Endothelial cell of hepatic sinusoid (primary cell): ENCODE measurements around the gene SETDB1.

Experiments used
- in situ Hi-C: cut with HindIII; loops from 2 replicates; pipeline ENCODE4 v1.10.0; 2017; ENCODE audit warnings: low sequenced_read_pairs

SETDB1 gene

DNA sequence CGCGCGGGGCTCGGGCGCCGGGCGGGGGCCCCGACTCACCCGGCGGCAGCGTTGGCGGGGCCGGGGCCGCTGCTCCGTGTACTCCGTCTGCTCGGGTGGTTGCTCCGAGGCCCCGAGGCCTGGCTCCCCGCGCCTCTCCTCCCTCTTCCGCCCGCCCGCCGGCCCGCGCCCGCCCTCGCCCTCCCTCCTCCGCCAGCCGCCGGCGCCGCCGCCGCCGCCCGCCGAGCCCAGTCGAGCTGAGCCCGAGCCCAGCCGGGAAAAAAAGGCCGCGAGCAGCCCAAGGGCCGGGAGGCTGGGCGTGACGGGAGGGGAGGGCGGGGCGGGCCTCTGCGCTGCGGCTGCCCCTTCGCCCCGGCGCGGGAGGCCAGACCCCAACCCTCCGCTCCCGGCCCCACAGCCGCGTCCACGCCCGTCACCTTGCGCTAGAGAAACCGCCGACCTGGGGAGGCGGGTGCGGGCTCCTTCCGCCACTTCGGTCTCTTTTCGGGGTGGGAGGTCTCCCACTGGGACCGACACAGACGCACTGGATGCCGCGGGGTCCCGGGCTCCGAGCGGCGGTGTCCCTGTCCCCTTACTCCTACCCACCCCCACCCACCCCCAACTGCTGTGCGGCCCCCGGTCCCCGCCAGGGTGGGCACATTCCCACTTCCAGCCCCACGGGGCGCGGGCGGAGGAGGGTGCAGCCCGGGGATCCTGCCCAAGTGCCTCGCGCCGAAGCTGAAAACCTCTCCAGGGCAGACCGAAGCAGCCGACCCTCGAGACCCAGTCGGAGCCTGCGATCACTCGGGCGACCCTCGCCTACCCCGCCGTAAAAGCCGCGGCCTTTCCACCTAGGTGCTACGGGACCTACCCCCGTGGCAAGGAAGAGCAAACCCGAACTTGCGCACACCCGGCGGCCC lies 48.7 kb downstream of the SETDB1 start, which contains the start of gene CERS2:
Gene CERS2 (minus strand): TSS at position 256 of the 899 bp plus-strand sequence. CDS start 5,745 bp downstream, outside the sequence.
- in situ Hi-C loops: no loop called here

- in situ Hi-C loops: no loop called here
Measured at GRCh38 chr1:150976401-150976821, 50.2 kb downstream of the SETDB1 start.

DNA sequence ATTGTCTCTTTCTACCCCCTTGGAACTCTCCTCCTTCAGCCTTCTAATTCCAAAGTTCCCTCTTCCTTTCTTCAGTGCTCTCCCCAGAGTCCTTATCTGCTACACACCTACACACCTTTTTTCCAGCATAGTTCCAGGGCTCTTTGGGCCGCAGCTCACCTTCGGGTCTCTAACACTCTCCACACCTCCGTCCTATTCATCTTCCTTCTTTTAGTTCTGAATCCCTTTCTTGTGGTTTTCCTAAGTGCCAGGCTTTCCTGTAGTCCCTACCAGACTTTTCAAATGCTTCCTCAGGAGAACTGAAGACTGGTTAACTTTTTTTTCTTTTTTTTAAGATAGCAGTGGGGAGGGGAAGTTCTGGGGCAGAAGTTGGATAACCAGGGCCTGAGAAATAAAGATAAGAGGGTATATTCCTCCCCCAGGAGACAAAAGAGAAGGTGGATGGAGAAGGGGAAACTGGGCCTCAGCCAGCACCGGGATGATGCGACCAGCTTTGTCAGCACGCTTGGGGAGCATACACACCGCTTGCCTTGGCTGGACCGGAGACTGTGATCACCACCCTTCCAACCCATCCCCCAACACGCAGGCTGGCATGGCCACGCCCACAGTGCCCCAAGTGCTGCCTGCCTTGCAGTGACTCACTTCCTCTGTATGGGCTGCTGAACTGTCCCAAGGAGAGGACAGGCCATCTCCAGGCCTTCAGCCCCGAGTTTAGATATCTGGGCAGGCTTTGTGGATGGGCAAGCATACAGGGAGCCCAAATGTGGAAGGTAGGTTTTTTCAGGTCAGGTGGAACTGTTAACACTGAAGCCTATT lies 50.9 kb downstream of the SETDB1 start:
- in situ Hi-C loops: no loop called here

DNA sequence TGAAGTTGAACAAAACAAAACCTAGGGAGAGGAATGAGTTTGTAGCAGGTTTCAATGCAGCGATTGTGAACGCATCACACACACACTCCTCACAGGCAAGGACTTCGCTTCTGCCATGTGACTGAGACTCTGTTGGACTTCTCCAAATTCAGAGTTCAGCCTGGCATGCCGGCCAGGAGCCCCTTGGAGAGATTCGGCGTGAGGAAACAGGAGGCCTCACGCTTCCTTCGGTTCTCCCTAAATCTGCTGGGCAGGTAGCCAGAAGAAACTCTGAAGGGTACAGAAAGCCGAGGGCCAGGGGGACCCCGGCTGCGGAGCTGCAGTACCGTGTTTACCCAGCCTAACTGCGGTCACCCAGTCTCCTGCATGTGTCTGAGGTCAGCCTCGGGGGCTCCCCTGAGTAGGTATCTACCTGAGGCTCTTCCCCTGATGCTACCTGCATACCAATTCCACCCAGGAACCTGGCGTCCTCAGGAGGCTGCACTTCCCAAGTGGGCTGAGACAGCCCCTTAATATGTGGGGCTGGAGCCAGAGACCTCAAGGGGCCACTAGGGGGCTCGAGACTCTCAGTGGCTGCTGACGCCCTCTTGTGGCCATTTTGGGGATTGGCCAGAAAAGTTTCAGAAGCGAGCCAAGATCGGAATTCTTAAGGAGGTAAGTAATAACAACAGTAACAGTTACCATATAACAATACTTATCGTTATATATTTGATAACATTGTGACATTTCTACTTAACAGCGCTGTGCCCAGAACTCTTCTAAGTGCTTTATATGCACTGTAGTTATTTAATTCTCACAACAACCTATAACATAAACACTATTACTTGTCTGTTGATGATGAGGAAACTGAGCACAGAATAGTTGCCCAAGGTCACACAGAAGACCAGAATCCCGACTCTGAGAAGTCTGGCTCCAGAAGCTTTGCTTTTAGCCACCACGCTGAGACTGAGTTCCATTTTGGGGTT lies 53.2 kb downstream of the SETDB1 start:
- in situ Hi-C loops: loop anchor here (5.0 kb wide), 1 partner anchor 32 kb away; no protein-coding TSS in a partner anchor

GRCh38 chr1:150981177-150981804 lies 55.1 kb downstream of the SETDB1 start:
- in situ Hi-C loops: loop anchor here (5.0 kb wide), 1 partner anchor 34 kb away; no protein-coding TSS in a partner anchor

DNA sequence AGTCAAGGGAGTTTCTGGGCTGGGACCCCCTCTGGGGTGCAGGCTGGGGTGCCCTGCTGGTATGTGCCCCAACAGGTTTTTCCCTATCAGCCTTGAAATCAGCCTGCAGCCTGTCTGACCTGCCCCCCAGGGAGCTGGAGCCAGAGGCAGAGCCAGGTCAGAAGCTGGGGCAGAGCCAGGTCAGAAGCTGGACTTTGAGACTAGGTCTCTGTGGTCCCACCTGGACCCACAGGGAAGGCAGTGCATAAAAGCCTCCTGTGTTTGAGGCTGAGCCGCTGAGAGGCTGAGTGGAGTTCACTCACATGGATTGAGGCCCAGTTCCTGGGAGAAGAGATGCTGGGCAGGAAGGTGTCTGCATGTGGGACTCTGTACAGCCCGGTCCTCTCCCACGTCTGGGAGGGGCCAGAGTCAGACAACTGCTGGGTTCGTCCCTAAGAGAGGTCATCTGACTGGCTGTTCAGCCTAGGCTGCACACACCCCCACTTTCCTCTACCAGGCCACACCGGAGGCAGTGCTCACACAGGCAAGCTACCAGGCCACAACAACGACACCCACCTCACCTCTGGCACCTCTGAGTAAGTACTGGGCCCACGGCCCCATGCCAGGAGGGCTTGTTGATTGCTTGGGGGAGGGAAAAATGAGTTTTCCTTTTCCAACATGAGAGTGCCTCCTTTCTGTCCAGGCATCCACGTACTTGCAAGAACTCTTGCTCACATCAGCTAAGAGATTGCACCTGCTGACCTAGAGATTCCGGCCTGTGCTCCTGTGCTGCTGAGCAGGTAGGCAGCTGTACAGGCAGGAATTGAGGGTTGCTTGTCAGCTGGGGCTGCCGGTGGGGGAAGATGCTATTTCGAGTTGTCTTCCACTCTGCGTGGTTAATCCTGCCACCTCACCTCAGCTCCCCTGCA lies 55.9 kb downstream of the SETDB1 start, which contains the start of gene ANXA9:
Gene ANXA9 (plus strand): TSS at position 488 of the 908 bp plus-strand sequence. CDS start 814 bp downstream, outside the sequence.
- in situ Hi-C loops: loop anchor here (5.0 kb wide), 1 partner anchor 35 kb away; no protein-coding TSS in a partner anchor

- in situ Hi-C loops: no loop called here
Measured at GRCh38 chr1:150985179-150985825, 59.1 kb downstream of the SETDB1 start.

GRCh38 chr1:150987924-150988323 lies 61.8 kb downstream of the SETDB1 start:
- in situ Hi-C loops: no loop called here

DNA sequence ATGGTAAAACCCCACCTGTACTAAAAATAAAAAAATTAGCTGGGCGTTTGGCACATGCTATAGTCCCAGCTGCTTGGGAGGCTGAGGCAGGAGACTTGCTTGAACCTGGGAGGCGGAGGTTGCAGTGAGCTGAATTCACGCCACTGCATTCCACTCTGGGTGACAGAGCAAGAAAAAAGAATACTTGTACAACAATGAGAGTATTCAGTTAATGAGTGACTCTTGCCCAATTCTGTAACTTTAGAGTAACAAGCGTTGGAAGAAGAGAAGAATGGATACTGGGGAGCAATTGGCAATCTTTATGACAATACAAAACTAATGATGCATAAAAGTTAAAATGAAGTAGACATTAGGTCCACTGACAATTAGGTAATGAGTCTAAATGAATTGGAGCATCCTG lies 66.5 kb downstream of the SETDB1 start:
- in situ Hi-C loops: no loop called here

DNA sequence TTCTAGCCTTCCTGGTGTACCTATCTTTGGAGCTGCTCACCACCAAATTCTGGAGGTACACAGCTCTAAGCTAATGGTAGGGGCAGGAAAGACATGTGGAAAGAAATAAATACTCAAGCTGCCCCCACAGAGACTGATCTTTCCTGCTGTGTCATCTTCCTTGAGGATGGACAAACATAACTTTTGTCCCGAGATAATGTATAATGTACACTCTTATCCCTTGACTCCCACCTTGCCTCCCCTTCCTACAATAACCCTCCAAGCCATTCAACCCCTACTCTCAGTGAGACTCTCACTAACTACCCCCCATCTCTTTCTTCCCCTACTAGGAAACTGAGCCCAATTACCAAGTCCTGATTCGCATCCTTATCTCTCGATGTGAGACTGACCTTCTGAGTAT lies 68.1 kb downstream of the SETDB1 start:
- in situ Hi-C loops: no loop called here

GRCh38 chr1:150995460-150995859 lies 69.3 kb downstream of the SETDB1 start:
- in situ Hi-C loops: no loop called here

DNA sequence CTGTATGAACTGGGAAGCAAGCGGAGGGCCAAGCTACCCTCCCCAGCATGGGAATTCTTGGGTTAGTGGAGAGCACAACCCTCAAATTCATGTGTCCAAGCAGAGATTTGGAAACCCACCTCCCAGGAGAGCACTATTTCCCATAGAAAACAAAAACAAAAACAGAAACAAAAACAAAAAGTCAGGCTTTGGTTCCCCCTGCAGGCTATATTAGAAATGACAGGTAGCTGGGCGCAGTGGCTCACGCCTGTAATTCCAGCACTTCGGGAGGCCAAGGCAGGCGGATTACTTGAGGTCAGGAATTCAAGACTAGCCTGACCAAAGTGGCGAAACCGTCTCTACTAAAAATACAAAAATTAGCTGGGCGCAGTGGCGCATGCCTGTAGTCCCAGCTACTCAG lies 69.7 kb downstream of the SETDB1 start:
- in situ Hi-C loops: no loop called here

DNA sequence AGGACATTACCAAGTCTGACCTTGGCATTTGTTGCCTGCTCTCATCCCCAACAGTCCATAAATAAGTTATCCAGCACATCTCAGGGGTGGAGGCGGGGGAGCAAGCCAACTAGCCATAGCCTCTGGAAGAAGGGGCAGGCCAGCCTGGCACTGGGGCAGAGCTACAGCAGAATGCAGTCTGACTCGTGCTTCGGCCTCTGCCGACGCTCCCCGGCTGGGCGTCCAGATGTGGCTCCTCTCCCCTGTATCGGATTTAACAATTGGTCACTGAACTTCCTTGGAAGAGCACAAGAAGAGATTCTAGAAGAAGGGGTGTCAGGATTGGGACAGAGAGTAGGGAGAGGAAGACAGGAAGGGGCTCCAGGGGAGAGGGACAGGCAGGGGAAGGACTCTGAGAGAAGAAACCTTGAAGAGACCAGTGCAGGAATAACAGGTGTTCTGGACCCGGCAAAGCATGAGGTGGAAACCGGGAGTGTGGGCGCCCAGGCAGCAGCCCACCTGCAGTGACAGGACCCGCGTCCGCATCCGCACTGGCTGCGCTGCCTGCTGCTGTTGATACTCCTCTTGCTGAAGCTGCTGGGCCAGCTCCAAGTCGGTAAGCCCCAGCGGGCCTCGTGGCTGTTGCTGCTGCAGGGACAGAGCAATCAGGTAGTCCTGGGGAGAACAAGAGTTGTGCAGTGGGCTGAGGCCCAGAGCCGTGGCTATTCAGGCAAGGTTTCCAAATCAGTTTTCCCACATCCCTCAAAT lies 71.1 kb downstream of the SETDB1 start:
- in situ Hi-C loops: no loop called here

DNA sequence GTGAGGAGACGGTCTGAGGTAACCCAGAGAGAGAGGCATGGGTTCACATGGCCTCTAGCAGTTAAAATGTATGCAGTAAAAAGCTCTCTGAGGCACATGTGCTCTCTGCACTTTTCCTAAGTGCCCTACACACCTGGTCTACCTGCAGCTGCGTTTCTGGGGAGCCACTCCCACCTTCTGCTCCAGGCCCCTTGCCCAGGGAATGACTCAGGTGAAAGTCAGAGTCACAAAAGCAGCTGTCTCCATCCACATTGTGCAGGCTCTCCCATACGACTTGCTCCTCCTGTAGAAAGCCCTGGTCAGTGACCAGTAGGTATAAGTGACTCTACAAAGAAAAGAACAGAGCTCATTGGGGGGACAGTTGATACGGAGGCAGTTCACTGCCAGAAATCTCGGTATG lies 71.8 kb downstream of the SETDB1 start:
- in situ Hi-C loops: no loop called here

DNA sequence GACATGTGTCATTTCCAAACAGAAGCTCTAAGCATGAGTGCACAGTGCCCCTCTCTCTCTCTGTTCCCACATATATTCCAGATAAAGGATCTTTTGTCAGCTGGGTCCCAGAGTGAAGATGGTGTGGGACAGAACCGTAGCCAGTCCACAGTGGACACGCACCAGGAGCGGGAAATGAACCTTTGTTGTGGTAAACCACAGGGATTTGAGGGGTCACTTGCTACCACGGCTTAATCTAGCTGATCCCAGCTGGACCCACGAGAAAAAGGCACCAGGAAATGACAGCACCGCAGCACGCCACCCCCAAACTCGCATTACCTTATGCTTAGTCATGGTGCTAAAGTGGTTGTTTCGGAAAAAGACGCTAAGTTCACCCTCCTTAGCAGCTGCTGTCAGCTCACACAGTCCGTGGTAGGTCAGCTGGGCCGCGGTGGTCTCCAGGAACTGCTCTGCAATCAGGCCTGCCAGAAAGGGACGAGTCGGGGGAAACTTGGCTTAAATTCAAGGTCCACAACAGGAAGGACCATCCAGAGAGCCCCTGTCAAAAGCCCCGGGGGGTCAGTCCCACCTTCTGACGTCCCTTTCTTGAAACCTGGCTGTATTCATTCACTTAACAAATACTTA lies 73.0 kb downstream of the SETDB1 start:
- in situ Hi-C loops: no loop called here

DNA sequence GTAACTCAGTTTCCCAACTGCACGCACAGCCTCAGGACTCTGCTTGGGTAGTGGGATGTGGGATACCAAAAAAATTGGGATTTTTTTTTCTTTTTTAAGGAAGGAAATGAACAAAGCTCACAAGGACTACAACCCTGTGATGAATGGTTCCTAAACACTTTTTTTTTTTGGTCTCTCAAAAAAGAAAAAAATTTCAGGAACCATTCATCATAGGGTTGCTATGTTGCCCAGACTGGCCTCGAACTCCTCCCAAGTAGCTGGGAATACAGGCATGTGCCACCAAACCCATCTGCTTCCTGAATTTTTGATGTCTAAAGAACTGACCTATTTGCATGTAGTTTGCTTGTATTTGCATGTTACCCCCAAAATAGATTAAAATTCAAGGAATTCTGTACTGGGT lies 73.8 kb downstream of the SETDB1 start:
- in situ Hi-C loops: loop anchor here (5.0 kb wide), 1 partner anchor 52 kb away; no protein-coding TSS in a partner anchor

- in situ Hi-C loops: loop anchor here (5.0 kb wide), 1 partner anchor 52 kb away; no protein-coding TSS in a partner anchor
Measured at GRCh38 chr1:151000408-151000807, 74.2 kb downstream of the SETDB1 start.
